ENCODE results near the gene GPX8. TPM values are rescaled to one million over a fixed set of nuclear protein-coding genes. Genes with fewer than 3 reads are reported as not detected.

The GPX8 gene
- total and polyA plus RNA-seq, 10 of the 15 experiments (the other 5 are each of a cell fraction or from before 2014, with no cell fraction given), result 0.11 TPM; not detected in 9

GRCh38 chr5:55162666-55163065, 2.7 kb downstream of the GPX8 start:
- Histone ChIP-seq H3K9me3 (replicated peaks; ENCODE audit: control insufficient read depth, insufficient read depth, low read length) (no peaks in the 10 kb centered on the region), H3K36me3 (ENCODE audit: control insufficient read depth in 2 of 2, insufficient read depth in 2 of 2, low read length in 1 of 2) (no peaks in the 10 kb centered on the region), H3K9ac (ENCODE audit: control insufficient read depth, insufficient read depth, low read length) (no peak overlapping the region), H3K4me3 (no peak overlapping the region), H3K27me3 (replicated peaks in 1 of 2; ENCODE audit: control insufficient read depth in 2 of 2, insufficient read depth in 2 of 2, low read length in 1 of 2) (peaks cover 0 to 5% of the 10 kb centered on the region in 2 experiments; a peak in 2 of 4 replicates), H3K4me1 (ENCODE audit: control insufficient read depth, insufficient read depth, low read length) (no peaks in the 10 kb centered on the region), H3K4me2 (ENCODE audit: control insufficient read depth, insufficient read depth) (no peak overlapping the region), H3K27ac (ENCODE audit: control insufficient read depth, insufficient read depth) (no peak overlapping the region), H2AFZ (ENCODE audit: control insufficient read depth, low read depth, low read length) (no peak overlapping the region), H3K79me2 (ENCODE audit: control insufficient read depth, insufficient read depth, low read length) (no peaks in the 10 kb centered on the region), H4K20me1 (ENCODE audit: control insufficient read depth, insufficient read depth) (no peaks in the 10 kb centered on the region)
- ChIA-PET RAD21 (ENCODE audit: unreplicated experiment) (no interaction called here), POLR2A (no interaction called here), SMC1A (ENCODE audit: uncharacterized antibody, unreplicated experiment) (interaction anchor here (2.0 kb wide), 1 partner anchor 10 kb away, joined by 5 read pairs; no protein-coding TSS in a partner anchor), CTCF (interaction anchor here (0.6 to 2.1 kb wide), 4 partner anchors 9 to 256 kb away, joined by 3 to 8 read pairs (median 5); no protein-coding TSS in a partner anchor)
- ATAC-seq, result no peak
- no peak for FAIRE-seq
- BruUV-seq (replicated peaks), result no TSS peak
- TF ChIP-seq RUNX3 (IDR thresholded peaks at IDR 0.05; ENCODE audit: low read length), result no peak
- no peak for TF ChIP-seq POLR2AphosphoS2 (IDR thresholded peaks at IDR 0.05; ENCODE audit: low read depth, low read length)
- no peak for TF ChIP-seq NR2C1 (IDR thresholded peaks at IDR 0.05)
- no peak for TF ChIP-seq MYC (IDR thresholded peaks at IDR 0.05; ENCODE audit: insufficient read depth, insufficient read length, insufficient replicate concordance, low read length, severe bottlenecking)
- no peak for TF ChIP-seq NR2C2 (IDR thresholded peaks at IDR 0.05; ENCODE audit: borderline replicate concordance, control insufficient read depth, insufficient read length, low read depth)
- no peak for TF ChIP-seq MEF2B (IDR thresholded peaks at IDR 0.05; ENCODE audit: partially characterized antibody, poor library complexity, severe bottlenecking)
- in situ Hi-C loops (cut with MboI), result no loop called here
- WGBS (ENCODE audit: insufficient coverage, insufficient replicate concordance, low lambda C conversion rate, missing lambda C conversion rate), result 12% methylated on average over 4 of the region's 4 CpGs
- intact Hi-C loops (cut with micrococcal nuclease; ENCODE audit: unreplicated experiment), result no loop called here
- no peak for DNase-seq (ENCODE audit: low read depth, low spot score)

DNA sequence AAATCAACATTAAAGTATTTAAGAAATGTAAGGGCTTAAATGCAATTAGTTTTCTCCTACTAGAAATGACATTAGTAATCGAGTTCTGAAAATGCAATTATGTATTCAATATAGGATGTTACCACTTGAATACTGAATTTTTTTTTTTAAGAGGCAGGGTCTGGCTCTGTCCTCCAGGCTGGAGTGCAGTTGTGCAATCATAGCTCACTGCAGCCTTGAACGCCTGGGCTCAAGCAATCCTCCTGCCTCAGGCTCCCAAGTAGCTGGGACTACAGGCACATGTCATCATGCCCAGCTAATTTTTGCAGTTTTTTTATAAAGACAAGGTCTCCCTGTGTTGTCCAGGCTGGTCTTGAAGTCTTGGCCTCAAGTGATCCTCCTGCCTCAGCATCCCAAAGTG, 11.5 kb downstream of the GPX8 start:
- Histone ChIP-seq H3K27ac (ENCODE audit: control insufficient read depth, insufficient read depth) (no peak overlapping the region), H3K9me3 (replicated peaks; ENCODE audit: control insufficient read depth, insufficient read depth, low read length) (no peaks in the 10 kb centered on the region), H3K4me2 (ENCODE audit: control insufficient read depth, insufficient read depth) (no peak overlapping the region), H3K4me3 (no peak overlapping the region), H3K27me3 (replicated peaks in 1 of 2; ENCODE audit: control insufficient read depth in 2 of 2, insufficient read depth in 2 of 2, low read length in 1 of 2) (peaks cover 3 to 19% of the 10 kb centered on the region in 2 experiments; a peak in 3 of 4 replicates), H3K9ac (ENCODE audit: control insufficient read depth, insufficient read depth, low read length) (no peak overlapping the region), H4K20me1 (ENCODE audit: control insufficient read depth, insufficient read depth) (no peaks in the 10 kb centered on the region), H3K4me1 (ENCODE audit: control insufficient read depth, insufficient read depth, low read length) (peaks cover 7% of the 10 kb centered on the region), H3K79me2 (ENCODE audit: control insufficient read depth, insufficient read depth, low read length) (no peaks in the 10 kb centered on the region), H2AFZ (ENCODE audit: control insufficient read depth, low read depth, low read length) (no peak overlapping the region), H3K36me3 (ENCODE audit: control insufficient read depth in 2 of 2, insufficient read depth in 2 of 2, low read length in 1 of 2) (no peaks in the 10 kb centered on the region)
- ChIA-PET CTCF (interaction anchor here (0.7 to 3.1 kb wide), 10 partner anchors 9 to 1029 kb away, joined by 3 to 23 read pairs (median 4); no protein-coding TSS in a partner anchor), POLR2A (no interaction called here), SMC1A (ENCODE audit: uncharacterized antibody, unreplicated experiment) (interaction anchor here (0.8 to 1.8 kb wide), 8 partner anchors 10 to 1098 kb away, joined by 3 to 7 read pairs (median 4); partner anchors contain the start of gene GPX8), RAD21 (ENCODE audit: unreplicated experiment) (interaction anchor here (0.7 to 1.6 kb wide), 5 partner anchors 196 to 1268 kb away, joined by 3 to 9 read pairs (median 5); no protein-coding TSS in a partner anchor)
- 0% methylated on average over 2 of the region's 2 CpGs for WGBS (ENCODE audit: insufficient coverage, insufficient replicate concordance, low lambda C conversion rate, missing lambda C conversion rate)
- FAIRE-seq (no peak), DNase-seq (ENCODE audit: low read depth, low spot score) (no peak), ATAC-seq (no peak)
- intact Hi-C loops (cut with micrococcal nuclease; ENCODE audit: unreplicated experiment), result loop anchor here (5.0 to 10.0 kb wide), 4 partner anchors 86 to 1093 kb away; partner anchors contain the start of genes DHX29 and MTREX
- in situ Hi-C loops (cut with MboI), result loop anchor here (5.0 to 10.0 kb wide), 2 partner anchors 516 to 1023 kb away; no protein-coding TSS in a partner anchor
- TF ChIP-seq ZNF687 (IDR thresholded peaks at IDR 0.05), result no peak
- TF ChIP-seq MYC (IDR thresholded peaks at IDR 0.05; ENCODE audit: insufficient read depth, insufficient read length, insufficient replicate concordance, low read length, severe bottlenecking), result no peak
- TF ChIP-seq ZNF384 (IDR thresholded peaks at IDR 0.05; ENCODE audit: borderline replicate concordance, low read depth, low read length), result no peak
- no peak for TF ChIP-seq MTA3 (IDR thresholded peaks at IDR 0.05; ENCODE audit: borderline replicate concordance, low read length)
- BruUV-seq (replicated peaks), result no TSS peak

Data from GM12878 (cell line).